Endothelial cell (in vitro differentiated cells): ENCODE data around the gene NRCAM. TPM values are rescaled to one million over a fixed set of nuclear protein-coding genes. Genes with fewer than 3 reads are reported as not detected.

Experiments
- DNase-seq: peaks from one replicate; pipeline ENCODE4 v3.0.0; 2021; ENCODE audit warnings: low spot score
- H3K27ac Mint-ChIP-seq: one replicate; pipeline ENCODE4 v1.8.0; 2021; ENCODE audit warnings: mixed read lengths, inconsistent platforms; ENCODE audit not compliant: unreplicated experiment
- H3K27me3 Mint-ChIP-seq: one replicate; pipeline ENCODE4 v1.8.0; 2021; ENCODE audit warnings: mild to moderate bottlenecking, moderate library complexity, mixed read lengths, inconsistent platforms; ENCODE audit not compliant: unreplicated experiment
- H3K36me3 Mint-ChIP-seq: one replicate; pipeline ENCODE4 v1.8.0; 2021; ENCODE audit warnings: mild to moderate bottlenecking, low read depth, mixed read lengths, inconsistent platforms; ENCODE audit not compliant: unreplicated experiment
- H3K4me1 Mint-ChIP-seq: one replicate; pipeline ENCODE4 v1.8.0; 2021; ENCODE audit warnings: mild to moderate bottlenecking, mixed read lengths, inconsistent platforms; ENCODE audit not compliant: unreplicated experiment
- H3K4me3 Mint-ChIP-seq: one replicate; pipeline ENCODE4 v1.8.0; 2021; ENCODE audit warnings: mild to moderate bottlenecking, mixed read lengths, inconsistent platforms; ENCODE audit not compliant: unreplicated experiment
- H3K9me3 Mint-ChIP-seq: one replicate; pipeline ENCODE4 v1.8.0; 2021; ENCODE audit warnings: mixed read lengths, inconsistent platforms; ENCODE audit not compliant: unreplicated experiment
- CTCF ChIP-seq: fragments of 200-600 bp; sonication (generic); IDR thresholded peaks from one replicate; pipeline ENCODE4 v1.5.0; 2021; ENCODE audit warnings: antibody characterized with exemption; ENCODE audit not compliant: unreplicated experiment
- total RNA-seq: library from RNA; stranded (reverse); fragmentation: NEBNext Ultra II Directional; extraction: Animal tissue kit (Norgen Biotek cat#: 25700); gene quantifications from one replicate; pipeline ENCODE4 v1.2.1, GENCODE V29; 2021; ENCODE audit not compliant: unreplicated experiment

The NRCAM gene
- total RNA-seq, 1 donor from 2014 or later = 2.2 TPM

GRCh38 chr7:108308276-108308675 lies 148.0 kb downstream of the NRCAM start:
- Mint-ChIP-seq H3K27me3 (no peaks in the 10 kb centered on the region), H3K27ac (no peak overlapping the region), H3K4me3 (no peak overlapping the region), H3K4me1 (no peaks in the 10 kb centered on the region), H3K9me3 (no peaks in the 10 kb centered on the region), H3K36me3 (no peaks in the 10 kb centered on the region)
- DNase-seq = no peak
- no peak for TF ChIP-seq CTCF

- Mint-ChIP-seq H3K9me3 (no peaks in the 10 kb centered on the region), H3K27me3 (no peaks in the 10 kb centered on the region), H3K4me3 (no peak overlapping the region), H3K4me1 (no peaks in the 10 kb centered on the region), H3K36me3 (no peaks in the 10 kb centered on the region), H3K27ac (no peak overlapping the region)
- TF ChIP-seq CTCF = no peak
- no peak for DNase-seq
These were observed 148.6 kb downstream of the NRCAM start for GRCh38 chr7:108307595-108307994.

DNA sequence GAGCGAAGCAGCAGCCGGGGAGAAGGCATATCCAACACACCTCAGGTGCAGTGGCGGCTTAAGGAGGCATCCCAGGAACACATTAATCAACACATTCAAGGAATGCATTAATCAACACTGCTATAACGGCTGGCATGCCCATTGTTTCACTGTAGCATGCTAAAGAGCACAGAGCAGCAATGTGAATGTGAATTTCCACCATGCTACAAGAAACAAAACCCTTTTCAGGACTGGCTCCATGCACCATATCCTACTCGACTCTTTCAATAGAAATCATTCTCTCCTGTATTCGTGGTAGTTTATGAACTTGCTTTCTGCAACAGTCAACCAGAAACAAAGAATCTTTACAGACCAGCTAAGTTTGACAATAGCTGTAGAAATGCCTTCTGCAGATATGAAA lies 149.0 kb downstream of the NRCAM start:
- Mint-ChIP-seq H3K36me3 (no peaks in the 10 kb centered on the region), H3K27ac (no peak overlapping the region), H3K4me1 (no peaks in the 10 kb centered on the region), H3K9me3 (no peaks in the 10 kb centered on the region), H3K27me3 (no peaks in the 10 kb centered on the region), H3K4me3 (no peak overlapping the region)
- TF ChIP-seq CTCF = no peak
- DNase-seq = no peak

- Mint-ChIP-seq H3K27ac (no peak overlapping the region), H3K4me3 (no peak overlapping the region), H3K4me1 (no peaks in the 10 kb centered on the region), H3K36me3 (no peaks in the 10 kb centered on the region), H3K27me3 (no peaks in the 10 kb centered on the region), H3K9me3 (no peaks in the 10 kb centered on the region)
- TF ChIP-seq CTCF = no peak
- no peak for DNase-seq
These were observed 152.9 kb downstream of the NRCAM start for GRCh38 chr7:108303332-108303731.

- Mint-ChIP-seq H3K27me3 (peaks cover 1% of the 10 kb centered on the region), H3K36me3 (no peaks in the 10 kb centered on the region), H3K4me3 (no peak overlapping the region), H3K9me3 (no peaks in the 10 kb centered on the region), H3K27ac (no peak overlapping the region), H3K4me1 (no peaks in the 10 kb centered on the region)
- no peak for TF ChIP-seq CTCF
- no peak for DNase-seq
These were observed 154.8 kb downstream of the NRCAM start for GRCh38 chr7:108301387-108301786.
